ENCODE measurements around the gene ZC3H12C. TPM values are rescaled to one million over a fixed set of nuclear protein-coding genes. Genes with fewer than 3 reads are reported as not detected.

The ZC3H12C gene
- total and polyA plus RNA-seq, 10 of the 15 experiments (the other 5 are each of a cell fraction or from before 2014, with no cell fraction given) = 0.31 to 31.0 (median 3.7) TPM

DNA sequence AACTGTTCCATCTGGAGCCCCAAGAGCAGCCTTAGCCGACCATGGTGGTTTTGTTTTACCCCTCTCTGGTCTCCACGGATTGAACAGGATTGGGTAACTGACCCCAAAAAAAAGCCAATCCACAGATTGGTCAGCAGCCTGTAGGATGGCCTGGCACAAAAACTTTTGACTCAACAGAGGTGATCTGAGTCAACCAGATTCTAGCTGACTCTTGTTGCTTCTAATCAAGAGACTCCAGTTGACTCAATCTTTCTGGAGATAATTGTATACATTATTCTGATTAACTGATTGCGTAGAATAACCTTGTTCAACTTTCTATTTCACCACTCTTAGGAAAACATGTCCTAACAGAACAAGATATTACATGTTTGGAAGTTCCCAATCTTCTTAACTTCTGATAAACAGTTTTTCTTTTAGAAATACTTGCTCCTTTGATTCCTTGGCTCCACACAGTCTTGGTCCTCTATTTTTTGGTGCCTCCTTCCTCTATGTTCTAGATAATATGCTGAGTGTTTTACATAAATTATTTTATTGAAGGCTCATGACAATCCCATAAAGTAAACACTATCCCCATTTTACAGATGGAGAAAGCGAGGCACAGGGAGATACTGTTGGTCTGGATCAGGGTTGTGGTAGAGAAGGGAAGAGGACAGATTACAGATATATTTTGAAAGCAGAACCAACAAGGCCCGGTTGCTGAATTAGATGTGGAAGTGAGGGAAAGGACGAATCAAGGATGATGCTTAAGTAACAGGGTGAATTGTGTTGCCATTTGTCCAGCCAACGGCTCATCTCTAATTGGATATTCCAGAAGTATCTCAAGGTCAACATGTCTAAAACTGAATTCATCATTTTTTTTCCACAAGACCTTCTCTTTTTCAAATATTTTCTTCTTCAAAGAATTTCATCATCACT is 11.5 kb upstream of the ZC3H12C start (continued):
- TF ChIP-seq, protein P1, sequence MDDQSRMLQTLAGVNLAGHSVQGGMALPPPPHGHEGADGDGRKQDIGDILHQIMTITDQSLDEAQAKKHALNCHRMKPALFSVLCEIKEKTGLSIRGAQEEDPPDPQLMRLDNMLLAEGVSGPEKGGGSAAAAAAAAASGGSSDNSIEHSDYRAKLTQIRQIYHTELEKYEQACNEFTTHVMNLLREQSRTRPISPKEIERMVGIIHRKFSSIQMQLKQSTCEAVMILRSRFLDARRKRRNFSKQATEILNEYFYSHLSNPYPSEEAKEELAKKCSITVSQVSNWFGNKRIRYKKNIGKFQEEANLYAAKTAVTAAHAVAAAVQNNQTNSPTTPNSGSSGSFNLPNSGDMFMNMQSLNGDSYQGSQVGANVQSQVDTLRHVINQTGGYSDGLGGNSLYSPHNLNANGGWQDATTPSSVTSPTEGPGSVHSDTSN (IDR thresholded peaks at IDR 0.05; ENCODE audit: insufficient replicate concordance, low read depth, low read length) = no peak
- TF ChIP-seq ZNF687 (IDR thresholded peaks at IDR 0.05) = no peak
- no peak for TF ChIP-seq CHD4 (IDR thresholded peaks at IDR 0.05)
- TF ChIP-seq, protein P2, sequence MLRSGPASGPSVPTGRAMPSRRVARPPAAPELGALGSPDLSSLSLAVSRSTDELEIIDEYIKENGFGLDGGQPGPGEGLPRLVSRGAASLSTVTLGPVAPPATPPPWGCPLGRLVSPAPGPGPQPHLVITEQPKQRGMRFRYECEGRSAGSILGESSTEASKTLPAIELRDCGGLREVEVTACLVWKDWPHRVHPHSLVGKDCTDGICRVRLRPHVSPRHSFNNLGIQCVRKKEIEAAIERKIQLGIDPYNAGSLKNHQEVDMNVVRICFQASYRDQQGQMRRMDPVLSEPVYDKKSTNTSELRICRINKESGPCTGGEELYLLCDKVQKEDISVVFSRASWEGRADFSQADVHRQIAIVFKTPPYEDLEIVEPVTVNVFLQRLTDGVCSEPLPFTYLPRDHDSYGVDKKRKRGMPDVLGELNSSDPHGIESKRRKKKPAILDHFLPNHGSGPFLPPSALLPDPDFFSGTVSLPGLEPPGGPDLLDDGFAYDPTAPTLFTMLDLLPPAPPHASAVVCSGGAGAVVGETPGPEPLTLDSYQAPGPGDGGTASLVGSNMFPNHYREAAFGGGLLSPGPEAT (IDR thresholded peaks at IDR 0.05; ENCODE audit: low read depth) = no peak
- TF ChIP-seq RBBP5 (conservative IDR thresholded peaks at IDR 0.05) = no peak
- no peak for TF ChIP-seq MTA2 (IDR thresholded peaks at IDR 0.05; ENCODE audit: low read depth)
- no peak for TF ChIP-seq ZNF622 (IDR thresholded peaks at IDR 0.05)
- TF ChIP-seq JUNB (IDR thresholded peaks at IDR 0.05) = peak; percentile 75
- TF ChIP-seq ZZZ3 (IDR thresholded peaks at IDR 0.05; ENCODE audit: control insufficient read depth, insufficient read length, low read depth) = no peak
- TF ChIP-seq NFIC (IDR thresholded peaks at IDR 0.05; ENCODE audit: low read depth, low read length) = 0 out of 2 replicates have a peak, but pooled peaks have one; percentile 26
- TF ChIP-seq CBFB (IDR thresholded peaks at IDR 0.05; ENCODE audit: low read depth) = no peak
